NCI-H1436 treated with DMSO at 0.1 percent for 48 hours (cell line): Measurements from ENCODE around the gene KLHL42.

Experiments used
- DNase-seq: peaks from one replicate; lab custom pipeline; 2025; lab: John Stamatoyannopoulos, UW

KLHL42 gene

DNA sequence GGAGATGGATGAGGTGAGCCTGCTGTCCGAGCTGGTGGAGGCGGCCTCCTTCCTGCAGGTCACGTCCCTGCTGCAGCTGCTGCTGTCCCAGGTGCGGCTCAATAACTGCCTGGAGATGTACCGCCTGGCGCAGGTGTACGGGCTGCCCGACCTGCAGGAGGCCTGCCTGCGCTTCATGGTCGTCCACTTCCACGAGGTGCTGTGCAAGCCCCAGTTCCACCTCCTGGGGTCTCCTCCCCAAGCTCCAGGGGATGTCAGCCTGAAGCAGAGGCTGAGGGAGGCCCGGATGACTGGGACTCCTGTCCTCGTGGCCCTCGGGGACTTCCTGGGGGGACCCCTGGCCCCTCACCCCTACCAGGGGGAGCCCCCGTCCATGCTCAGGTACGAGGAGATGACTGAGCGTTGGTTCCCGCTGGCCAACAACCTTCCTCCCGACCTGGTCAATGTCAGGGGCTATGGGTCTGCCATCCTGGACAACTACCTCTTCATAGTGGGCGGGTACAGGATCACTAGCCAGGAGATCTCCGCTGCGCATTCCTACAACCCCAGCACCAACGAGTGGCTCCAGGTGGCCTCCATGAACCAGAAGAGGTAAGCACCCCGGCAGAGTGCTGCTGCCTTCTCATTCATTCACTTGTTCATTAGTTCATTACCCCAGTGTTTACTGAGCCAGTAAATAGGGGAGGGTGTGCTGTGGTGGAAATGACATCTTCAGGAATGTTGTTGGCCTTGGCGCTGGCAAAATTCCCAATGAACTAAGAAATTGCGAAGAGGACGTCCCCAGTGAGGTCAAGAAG is 777 bp downstream of the KLHL42 start:
- DNase-seq = no peak

DNA sequence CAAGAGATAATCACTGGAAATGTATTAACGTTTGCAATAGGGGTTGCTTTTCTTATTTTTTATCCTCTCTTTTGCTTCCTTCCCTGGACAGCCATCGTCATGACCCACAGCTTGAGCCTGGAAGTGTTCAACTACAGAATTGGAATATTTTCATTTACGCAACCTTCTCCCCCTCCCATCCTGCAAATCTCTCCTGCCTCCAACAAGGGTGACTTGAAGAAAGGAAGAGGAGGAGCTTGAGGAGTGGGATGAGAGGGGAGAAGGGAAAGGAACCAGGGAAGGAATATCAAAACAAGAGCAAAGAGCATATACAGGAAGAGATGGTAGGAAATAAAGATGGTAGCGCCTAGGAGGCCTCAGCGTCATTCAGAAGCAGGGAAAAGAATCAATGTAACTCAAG is 1.6 kb downstream of the KLHL42 start:
- DNase-seq = no peak

DNA sequence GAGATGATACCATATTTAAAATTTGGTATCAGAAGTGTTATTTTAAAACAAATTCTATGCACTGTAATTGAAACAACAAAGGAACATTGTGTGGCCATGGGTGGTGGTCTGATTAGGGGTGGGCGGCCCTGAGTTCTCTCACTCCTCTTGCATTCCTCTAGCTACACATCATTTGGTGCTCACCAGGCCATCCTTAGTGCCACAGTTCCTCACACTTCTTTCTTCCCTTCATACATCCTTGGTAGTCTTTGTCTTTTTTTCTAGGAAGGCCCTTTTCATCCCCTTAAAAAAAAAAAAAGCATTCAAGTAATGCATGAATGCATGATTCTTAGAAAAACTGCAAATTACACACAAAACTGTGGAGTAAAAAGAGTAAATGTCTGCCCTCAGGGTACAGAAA is 2.4 kb downstream of the KLHL42 start:
- no peak for DNase-seq

DNA sequence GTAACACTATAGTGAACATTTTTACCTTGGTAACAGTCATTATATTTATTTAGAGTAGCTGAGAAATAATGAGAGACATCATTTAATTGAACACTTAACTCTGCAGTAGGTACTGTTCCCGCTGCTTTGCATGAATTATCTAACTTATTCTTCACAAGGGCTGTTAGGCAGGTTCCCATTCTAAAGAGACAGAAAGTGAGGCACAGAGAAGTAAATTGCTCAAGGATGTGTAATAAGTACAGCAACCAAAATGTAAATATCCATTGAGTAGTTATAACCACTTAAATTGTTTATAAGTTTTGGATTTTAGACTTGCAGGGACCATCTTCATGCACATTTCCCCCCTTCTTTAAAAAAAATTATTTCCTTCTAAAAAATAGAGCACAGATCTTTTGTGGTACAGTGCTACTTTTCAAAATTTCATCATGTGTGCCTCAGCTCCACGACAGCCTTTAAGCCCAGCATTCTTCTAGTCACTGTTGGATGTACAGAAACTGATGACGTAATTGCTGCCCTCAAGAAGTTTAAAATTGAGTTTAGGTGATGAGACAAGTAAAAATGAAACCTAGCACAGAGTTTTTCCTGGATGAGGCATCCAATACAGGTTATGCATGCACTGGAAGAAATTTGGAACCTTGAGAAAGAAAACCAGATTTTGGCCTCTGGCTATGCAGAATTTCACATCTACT is 6.0 kb downstream of the KLHL42 start:
- peak; percentile 32 for DNase-seq

DNA sequence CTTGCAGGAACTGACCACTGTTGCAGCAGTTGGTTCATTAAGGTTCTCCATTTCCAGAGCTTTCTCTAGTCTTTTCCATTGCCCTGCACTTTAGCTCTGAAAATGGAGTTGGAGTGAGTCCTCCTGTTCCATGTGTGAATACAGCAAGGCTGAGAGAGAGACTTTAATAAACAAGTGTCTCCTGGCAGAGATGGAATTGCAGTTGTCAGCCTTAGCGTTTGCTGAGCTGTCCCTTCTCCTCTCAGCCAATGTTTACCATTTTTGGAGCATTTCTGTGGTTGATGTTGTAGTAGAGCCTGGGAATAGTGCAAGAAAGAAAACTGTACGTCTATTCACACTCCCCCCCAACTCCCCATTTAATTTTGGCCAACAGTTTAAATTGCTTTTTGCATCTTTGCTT is 7.5 kb downstream of the KLHL42 start:
- DNase-seq = no peak

DNA sequence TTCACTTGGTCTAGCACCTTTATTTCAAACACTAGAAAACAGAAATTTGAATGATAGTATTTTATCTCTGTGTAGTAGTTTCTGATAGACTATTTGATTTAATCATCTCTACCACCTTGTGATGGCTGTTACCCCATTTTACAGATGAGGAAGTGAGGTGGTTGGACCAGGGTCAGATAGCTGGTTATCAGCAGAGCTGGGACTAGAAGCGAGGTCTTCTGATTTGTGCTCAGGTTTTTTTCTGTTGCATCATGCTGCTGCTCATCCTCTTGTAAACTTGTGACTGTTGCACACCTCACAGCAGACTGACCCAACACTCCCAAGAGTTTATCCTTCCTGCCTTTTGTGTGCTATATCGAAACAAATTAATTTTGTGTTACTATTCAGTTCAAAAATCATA is 10.1 kb downstream of the KLHL42 start:
- no peak for DNase-seq

DNA sequence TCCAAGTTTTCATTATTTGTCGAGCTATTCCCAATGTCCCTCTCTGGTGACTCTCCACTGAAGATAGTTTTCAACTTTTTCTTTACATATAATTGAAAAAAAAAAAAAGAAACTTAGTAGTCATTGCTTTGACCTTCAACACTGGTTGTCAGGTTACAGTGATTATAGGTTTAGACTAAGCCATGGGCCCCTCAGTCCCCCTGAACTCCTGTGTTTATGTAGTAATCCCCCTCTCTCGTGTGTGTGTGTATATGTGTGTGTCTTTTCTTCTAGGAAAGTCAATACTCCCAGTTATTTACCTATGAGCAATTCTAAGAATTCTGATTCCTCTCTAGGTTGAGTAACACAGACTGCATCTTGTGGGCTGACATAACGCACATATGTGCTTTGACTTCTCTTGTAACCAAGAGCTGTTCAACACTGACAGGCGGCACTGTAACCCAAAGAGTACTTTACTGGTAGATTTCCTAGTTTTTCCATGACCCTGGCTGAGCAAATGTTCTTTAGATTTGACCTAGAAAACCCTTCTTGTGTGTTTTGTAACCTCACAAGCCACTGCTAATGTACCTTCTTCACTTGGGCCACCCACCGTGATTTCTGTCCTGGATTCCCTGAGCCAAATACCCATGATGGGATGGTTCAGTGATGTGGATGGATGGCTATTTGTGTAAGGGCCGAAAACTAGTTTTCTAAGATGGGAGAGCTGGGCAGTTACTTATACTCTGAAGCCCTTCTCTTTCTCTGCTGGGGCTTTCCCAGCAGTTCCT is 15.0 kb downstream of the KLHL42 start:
- no peak for DNase-seq

DNA sequence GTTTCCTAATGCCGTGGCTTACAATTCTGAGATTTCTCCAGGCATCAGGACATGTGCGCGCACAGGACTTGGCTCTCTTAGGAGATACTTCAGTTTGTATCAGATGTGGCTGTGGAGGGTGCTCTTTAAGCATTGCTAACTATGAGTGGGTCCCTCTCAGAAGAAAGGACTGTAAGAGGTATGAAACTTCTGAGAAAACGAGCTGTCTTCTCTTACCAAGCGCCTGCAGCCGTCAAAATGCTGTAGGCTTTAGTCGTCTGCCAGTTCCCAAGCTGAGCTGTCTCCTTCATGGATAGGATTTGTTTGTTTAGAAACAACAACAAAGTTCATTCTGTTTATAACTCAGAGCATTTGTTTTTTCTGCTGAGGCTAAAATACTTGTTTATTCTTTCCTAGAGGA is 16.1 kb downstream of the KLHL42 start:
- no peak for DNase-seq

DNA sequence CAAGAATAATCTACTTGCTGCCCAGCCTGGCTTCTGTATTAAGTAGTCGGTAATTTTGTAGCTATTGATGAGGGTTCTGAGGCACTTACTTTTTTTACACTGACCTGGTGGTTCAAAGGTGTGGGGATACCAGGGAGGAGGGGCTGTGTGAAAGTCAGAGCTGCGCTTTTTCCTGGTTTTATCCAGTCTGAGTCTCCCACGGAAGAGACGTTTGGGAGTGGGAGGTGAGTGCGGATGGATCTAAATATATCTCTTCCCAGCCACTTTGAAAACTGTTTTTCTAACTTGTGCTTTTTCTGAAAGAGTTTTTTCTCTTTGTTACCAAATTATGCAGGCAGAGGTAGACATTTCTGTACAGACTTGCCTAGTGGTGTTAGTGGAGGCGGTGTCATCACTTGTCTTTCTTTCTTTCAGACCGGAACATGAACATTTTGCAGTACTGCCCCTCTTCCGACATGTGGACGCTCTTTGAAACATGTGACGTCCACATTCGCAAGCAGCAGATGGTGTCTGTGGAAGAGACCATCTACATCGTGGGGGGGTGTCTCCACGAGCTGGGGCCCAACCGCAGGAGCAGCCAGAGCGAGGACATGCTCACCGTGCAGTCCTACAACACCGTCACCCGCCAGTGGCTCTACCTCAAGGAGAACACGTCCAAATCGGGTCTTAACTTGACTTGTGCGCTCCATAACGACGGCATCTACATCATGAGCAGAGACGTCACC is 17.4 kb downstream of the KLHL42 start:
- no peak for DNase-seq

DNA sequence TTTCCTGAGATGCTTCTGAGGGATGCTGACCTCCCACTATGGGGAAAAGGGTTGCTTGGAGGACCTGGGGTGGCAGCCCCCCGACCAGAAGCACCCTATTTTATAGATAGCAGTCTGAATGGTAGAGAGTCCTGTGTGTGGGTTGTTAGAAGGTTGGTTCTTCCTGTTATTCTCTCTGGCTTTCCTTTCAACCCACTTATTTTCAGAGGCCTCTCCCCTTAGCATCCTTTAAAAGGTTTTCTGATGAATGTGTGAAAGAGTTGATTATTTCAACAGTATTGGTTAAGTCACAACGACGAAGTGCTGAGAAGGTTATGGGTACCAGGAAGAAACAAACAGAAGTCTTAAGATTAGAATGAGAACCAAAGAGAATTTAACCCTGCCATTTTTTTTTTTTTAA is 20.8 kb downstream of the KLHL42 start:
- DNase-seq = no peak

DNA sequence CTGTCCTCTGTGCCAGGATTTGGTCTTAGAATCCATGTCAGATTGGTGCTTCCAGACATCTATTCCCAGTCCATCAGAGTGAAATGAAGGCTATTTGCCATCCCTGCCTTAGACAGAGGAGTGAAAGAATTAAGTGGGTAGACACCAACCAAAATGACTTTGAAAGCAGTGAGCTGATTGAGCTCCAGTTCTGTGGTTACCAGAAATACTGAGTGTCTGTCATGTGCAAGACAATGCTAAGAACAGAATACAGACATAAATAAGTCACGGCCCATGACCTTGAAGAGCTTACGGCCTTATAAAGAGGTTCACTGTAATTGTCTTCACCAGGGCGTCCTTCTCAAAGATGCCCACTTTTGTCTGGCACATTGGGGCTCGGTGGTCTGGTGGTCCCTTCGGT is 21.6 kb downstream of the KLHL42 start:
- no peak for DNase-seq

DNA sequence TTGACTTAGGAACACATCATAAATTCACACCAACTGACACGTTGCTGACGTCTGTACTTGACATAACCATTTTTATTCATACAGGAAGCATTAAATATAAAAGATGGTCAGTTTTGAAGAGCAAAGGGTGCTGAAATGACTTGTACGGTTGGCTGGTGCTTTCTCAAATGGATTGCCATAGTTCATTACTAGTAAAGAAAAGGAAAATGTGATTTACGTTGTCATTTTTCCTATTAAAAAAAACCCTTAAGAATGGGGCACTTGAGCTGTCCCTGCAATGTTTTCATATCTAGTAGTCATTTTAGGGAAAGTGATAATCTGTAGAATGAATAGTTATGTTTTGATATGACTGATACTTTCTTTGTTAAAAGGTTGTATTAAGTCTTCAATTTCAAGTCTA is 22.5 kb downstream of the KLHL42 start:
- DNase-seq = no peak

DNA sequence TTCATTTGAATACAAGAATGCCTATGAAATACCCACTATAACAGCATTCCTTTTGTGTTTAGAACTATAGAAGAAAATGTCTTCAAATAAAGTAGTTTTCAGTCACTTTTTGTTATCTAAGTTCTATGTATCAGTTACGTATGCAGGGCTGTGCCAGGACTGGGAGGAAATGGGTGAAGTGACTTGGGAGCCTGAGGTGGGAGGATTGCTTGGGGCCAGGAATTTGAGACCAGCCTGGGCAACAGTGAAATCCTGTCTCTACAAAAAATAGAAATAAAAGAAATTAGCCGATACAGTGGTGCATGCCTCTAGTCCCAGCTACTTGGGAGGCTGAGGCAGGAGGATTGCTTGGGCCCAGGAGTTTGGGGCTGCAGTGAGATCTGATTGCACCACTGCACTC is 22.9 kb downstream of the KLHL42 start:
- DNase-seq = no peak

DNA sequence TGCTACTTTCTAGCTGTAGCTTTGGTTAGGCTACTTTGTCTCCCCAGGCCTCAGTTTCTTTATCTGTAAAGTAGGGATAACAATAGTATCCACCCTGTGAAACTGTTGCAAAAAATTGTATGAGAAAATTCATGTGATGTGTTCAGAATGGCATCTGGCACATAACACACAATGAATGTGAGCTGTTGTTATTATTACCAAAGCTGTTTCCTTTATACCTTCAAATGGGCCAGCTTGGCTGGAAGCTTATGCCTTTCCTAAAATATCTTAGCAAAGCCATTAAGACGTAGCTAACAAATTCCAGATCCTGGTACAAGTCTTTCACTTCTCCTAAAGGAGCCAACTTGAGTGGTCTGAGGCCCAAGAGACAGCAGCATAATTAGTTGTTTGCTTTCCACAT is 25.2 kb downstream of the KLHL42 start:
- no peak for DNase-seq

DNA sequence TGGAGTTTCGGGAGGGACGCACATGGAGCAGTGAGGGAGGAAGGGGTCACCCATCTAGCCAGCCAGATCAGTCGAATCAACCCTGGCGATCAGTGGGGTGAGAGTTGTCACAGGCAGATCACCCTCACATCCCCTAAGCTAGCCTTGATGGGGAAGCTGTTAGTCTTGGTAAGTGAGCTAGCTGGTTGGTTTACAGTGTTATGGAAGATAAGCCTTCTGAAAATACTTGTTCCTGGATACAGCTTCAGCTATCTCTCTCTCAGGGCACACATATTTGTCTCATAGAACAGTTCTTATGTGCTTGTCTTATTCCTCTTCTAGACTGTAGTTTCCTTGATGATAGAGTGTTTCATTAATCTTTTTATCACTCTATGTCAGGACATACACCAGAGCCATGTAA is 26.2 kb downstream of the KLHL42 start:
- DNase-seq = no peak

DNA sequence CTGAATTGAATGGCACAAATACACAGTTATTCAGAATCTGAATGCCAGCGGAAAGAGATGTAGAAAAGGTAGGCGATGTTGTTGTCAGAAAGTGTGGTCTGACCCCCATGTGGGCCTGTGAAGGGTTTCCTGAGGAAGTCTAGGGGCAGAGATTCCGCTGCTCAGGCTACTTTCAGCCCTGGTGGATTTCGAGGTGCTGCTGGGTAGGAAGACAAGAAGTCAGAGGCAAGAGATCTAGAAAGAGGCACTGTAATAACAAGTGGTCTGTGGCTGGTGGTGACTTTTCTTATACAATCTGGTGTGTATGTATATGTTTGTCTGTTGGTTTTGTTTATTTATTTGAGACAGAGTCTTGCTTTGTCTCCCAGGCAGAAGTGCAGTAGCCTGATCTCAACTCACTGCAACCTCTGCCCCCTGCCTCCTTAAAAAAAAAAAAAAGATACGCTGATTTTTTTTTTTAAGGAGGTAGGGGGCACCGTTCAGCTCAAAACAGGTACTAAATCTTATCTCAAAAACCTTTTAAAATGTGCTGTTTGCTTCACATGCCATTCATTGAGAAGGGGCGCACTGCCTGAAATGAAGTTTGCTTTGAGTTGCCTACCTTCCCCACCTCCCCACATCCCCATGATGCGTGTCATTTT is 27.1 kb downstream of the KLHL42 start:
- no peak for DNase-seq

DNA sequence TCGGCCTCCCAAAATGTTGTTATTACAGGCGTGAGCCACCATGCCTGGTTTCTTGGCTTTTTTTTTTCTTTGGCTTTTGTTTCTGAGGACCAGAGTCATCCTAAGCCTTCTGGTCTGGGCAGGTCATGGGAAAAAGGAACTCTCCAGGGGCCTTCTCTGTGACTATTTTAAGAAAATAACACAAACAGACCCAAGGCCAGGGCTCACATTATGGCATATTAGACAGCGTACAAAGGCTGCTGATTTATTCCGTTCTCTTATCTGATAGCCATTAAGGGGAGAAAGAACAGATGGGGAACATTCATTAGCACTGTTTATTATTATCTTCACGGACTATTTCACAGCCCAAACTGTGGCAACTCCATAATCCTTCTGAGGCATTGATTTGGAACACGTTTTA is 28.8 kb downstream of the KLHL42 start:
- no peak for DNase-seq

DNA sequence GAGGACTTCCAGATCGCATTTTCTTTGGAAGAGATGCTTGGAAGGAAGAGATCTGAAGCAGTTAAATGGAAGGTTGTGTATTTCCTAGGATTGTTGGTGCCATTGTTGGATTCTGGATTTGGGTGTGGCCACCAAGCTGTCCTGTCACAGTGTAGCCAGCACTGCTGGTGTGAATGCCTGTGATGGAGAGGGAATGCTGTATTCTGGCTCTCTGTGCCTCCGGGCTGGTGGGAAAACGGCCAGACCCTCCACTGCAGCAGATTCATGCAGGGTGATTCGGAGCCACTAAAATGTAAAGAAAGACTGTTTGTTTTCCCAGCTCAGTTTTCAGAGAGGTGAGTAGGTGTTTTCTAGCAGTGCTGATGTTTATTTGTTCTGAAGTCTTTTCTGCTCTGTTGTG is 30.7 kb downstream of the KLHL42 start:
- DNase-seq = no peak

DNA sequence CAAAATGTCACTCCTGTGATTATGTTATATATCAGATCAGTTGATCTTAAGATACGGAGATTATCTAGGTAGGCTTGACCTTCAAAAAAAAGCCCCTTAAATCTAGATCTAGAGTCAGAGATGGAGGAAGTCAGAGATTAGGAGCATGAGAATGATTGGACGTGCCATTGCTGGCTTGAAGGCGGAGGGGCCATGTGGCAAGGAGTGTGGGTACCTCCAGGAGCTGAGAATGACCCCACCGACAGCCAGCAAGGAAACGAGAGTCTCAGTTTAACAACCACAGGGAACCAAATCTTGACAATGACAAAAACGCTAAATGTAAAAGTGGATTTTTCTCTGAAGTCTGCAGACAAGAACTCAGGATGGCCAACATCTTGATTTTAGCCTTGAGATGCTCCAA is 32.5 kb downstream of the KLHL42 start:
- no peak for DNase-seq

DNA sequence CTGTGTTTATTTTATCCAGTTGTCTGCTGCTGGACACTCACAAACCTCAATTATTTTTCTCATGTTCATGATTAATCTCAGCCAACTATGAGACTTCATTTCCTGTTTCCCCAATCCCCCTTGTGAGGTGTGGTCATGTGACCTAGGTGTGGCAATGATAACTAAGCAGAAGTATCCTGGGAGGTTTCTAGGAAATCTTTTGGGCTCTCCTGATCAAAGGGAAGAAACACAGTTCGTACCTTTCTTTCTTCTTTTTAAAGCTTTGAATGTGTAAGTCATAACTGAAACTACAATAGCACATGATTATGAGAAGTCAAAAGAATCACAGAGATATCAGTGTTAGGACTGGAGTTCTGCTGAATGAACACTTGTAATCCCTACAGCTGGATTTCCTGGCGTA is 34.4 kb downstream of the KLHL42 start:
- DNase-seq = no peak

DNA sequence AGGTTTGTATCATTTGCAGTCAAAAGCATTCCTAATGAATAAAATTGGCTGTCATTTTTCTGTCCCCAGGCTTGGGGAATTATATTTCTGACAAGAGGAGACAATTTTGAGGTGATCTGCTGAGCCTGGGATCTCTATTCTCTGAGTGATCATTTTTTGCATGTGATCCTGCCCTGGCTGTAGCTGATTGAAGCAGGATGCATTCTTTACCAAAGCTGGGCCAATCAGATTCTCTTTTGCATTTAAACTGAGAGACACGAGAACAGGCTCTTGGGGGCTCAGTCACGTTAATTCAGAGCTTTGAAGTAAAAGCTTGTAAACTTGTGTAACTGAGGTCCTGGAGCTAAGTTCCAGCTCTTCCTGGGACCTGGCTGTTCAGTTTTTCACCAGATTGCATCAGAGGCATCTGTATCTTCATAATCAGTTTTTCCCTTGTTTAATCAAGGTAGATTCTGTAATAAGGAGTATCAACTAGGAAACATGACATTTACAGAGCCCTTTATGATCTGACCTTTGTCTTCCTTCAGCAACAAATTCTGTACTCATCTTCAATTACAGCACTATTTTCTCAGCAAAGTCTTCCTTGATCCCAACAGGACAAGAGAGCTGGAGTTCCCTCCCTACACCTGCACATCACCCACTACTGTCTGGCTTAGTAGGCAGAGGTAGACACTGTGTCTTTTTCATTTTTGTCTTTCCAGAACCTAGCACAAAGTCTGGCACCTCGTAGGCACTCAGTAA is 35.0 kb downstream of the KLHL42 start:
- no peak for DNase-seq
